HepG2 (cell line): Measurements from ENCODE around the gene SYNJ2. TPM values are rescaled to one million over a fixed set of nuclear protein-coding genes. Genes with fewer than 3 reads are reported as not detected.

ENCODE experiments used
- BATF2 ChIP-seq: sonication (generic); formaldehyde crosslinking; IDR thresholded peaks from 2 replicates; pipeline ENCODE4 v1.8.0; 2022; ENCODE audit warnings: mild to moderate bottlenecking, missing genetic modification reagents, moderate library complexity
- BHLHE40 ChIP-seq: IDR thresholded peaks from 2 replicates; pipeline ENCODE4 v1.6.1; 2011; ENCODE audit warnings: low read length, improper control_type of control experiment
- DNMT1 ChIP-seq: sonication (generic); formaldehyde crosslinking; IDR thresholded peaks from 2 replicates; pipeline ENCODE4 v1.5.1; 2020; ENCODE audit warnings: mild to moderate bottlenecking, missing genetic modification reagents
- DR1 ChIP-seq: sonication (generic); formaldehyde crosslinking; IDR thresholded peaks from 2 replicates; pipeline ENCODE4 v1.8.0; 2021; ENCODE audit warnings: mild to moderate bottlenecking, missing genetic modification reagents, inconsistent platforms
- DZIP1 ChIP-seq: sonication (generic); formaldehyde crosslinking; IDR thresholded peaks from 2 replicates; pipeline ENCODE4 v1.5.0; 2020; ENCODE audit warnings: mild to moderate bottlenecking, missing genetic modification reagents
- GPN1 ChIP-seq: sonication (generic); formaldehyde crosslinking; IDR thresholded peaks from 2 replicates; pipeline ENCODE4 v1.5.1; 2020; ENCODE audit warnings: missing genetic modification reagents, borderline replicate concordance
- HDAC2 ChIP-seq: sonication (generic); formaldehyde crosslinking; IDR thresholded peaks from 2 replicates; pipeline ENCODE4 v1.4.0; 2020; ENCODE audit warnings: missing genetic modification reagents
- IRX3 ChIP-seq: sonication (generic); formaldehyde crosslinking; IDR thresholded peaks from 2 replicates; pipeline ENCODE4 v1.8.1; 2023; ENCODE audit warnings: mild to moderate bottlenecking, low read depth, missing genetic modification reagents, borderline replicate concordance
- KDM5B ChIP-seq: sonication (generic); formaldehyde crosslinking; IDR thresholded peaks from 2 replicates; pipeline ENCODE4 v1.4.0; 2020; ENCODE audit warnings: missing genetic modification reagents, mild to moderate bottlenecking, borderline replicate concordance
- MLLT10 ChIP-seq: sonication (generic); formaldehyde crosslinking; IDR thresholded peaks from 2 replicates; pipeline ENCODE4 v1.4.0; 2020; ENCODE audit warnings: missing genetic modification reagents
- SMC3 ChIP-seq: IDR thresholded peaks from 2 replicates; pipeline ENCODE4 v1.6.1; 2011; ENCODE audit warnings: low read length, improper control_type of control experiment
- SRSF9 ChIP-seq: fragments of 200-400 bp; formaldehyde crosslinking; IDR thresholded peaks from 2 replicates; pipeline ENCODE4 v1.6.1; 2018; ENCODE audit warnings: borderline replicate concordance, mild to moderate bottlenecking, low read depth, low read length; ENCODE audit not compliant: insufficient read depth, poor library complexity, severe bottlenecking
- SRY ChIP-seq: sonication (generic); formaldehyde crosslinking; IDR thresholded peaks from 2 replicates; pipeline ENCODE4 v1.8.0; 2022; ENCODE audit warnings: mild to moderate bottlenecking, missing genetic modification reagents
- ZGPAT ChIP-seq: IDR thresholded peaks from 2 replicates; pipeline ENCODE4 v1.6.1; 2016; ENCODE audit warnings: mild to moderate bottlenecking
- ZNF18 ChIP-seq: sonication (generic); formaldehyde crosslinking; IDR thresholded peaks from 2 replicates; pipeline ENCODE4 v1.8.0; 2022; ENCODE audit warnings: mild to moderate bottlenecking, missing genetic modification reagents; ENCODE audit not compliant: insufficient replicate concordance
- ZNF232 ChIP-seq: sonication (generic); formaldehyde crosslinking; IDR thresholded peaks from 2 replicates; pipeline ENCODE4 v1.4.0; 2020; ENCODE audit warnings: missing genetic modification reagents, borderline replicate concordance
- ZNF235 ChIP-seq: sonication (generic); formaldehyde crosslinking; IDR thresholded peaks from 2 replicates; pipeline ENCODE4 v1.8.1; 2023; ENCODE audit warnings: mild to moderate bottlenecking, missing genetic modification reagents, borderline replicate concordance
- ZNF33A ChIP-seq: sonication (generic); formaldehyde crosslinking; IDR thresholded peaks from 2 replicates; pipeline ENCODE4 v1.5.1; 2020; ENCODE audit warnings: missing genetic modification reagents, mild to moderate bottlenecking, moderate library complexity, borderline replicate concordance
- ZNF543 ChIP-seq: sonication (generic); formaldehyde crosslinking; IDR thresholded peaks from 2 replicates; pipeline ENCODE4 v1.4.0; 2020; ENCODE audit warnings: mild to moderate bottlenecking, missing genetic modification reagents
- ZNF569 ChIP-seq: sonication (generic); formaldehyde crosslinking; IDR thresholded peaks from 2 replicates; pipeline ENCODE4 v1.5.0; 2020; ENCODE audit warnings: mild to moderate bottlenecking, missing genetic modification reagents, moderate library complexity, borderline replicate concordance
- ZNF749 ChIP-seq: sonication (generic); formaldehyde crosslinking; IDR thresholded peaks from 2 replicates; pipeline ENCODE4 v1.8.0; 2022; ENCODE audit warnings: mild to moderate bottlenecking, missing genetic modification reagents, moderate library complexity, borderline replicate concordance
- ZNF878 ChIP-seq: sonication (generic); formaldehyde crosslinking; IDR thresholded peaks from 2 replicates; pipeline ENCODE4 v1.8.1; 2023; ENCODE audit warnings: mild to moderate bottlenecking, missing genetic modification reagents, moderate library complexity
- ZUFSP ChIP-seq: sonication (generic); formaldehyde crosslinking; IDR thresholded peaks from 2 replicates; pipeline ENCODE4 v1.9.0; 2021; ENCODE audit warnings: missing genetic modification reagents, mild to moderate bottlenecking, borderline replicate concordance
- polyA plus RNA-seq, 8 experiments: library from polyadenylated mRNA; depleted of rRNA in 3 of 8; stranded (reverse) in 7 of 8; unstranded in 1 of 8; fragments of >200 nt; fragmentation: Illumina TruSeq in 4 of 8; extraction: Trizol in 4 of 8; gene quantifications; 2 replicates each; pipeline versions ENCODE4 v1.2.1 to v1.2.3, GENCODE V29; 2011 to 2016; ENCODE audit warnings: low read depth in 4 of 8, missing spikeins in 1 of 8, mixed read lengths in 1 of 8; ENCODE audit not compliant: insufficient read depth in 1 of 8
- total RNA-seq, 5 experiments: library from RNA; depleted of rRNA; stranded (reverse); fragments of >200 nt; fragmentation: Illumina TruSeq; extraction: Trizol; gene quantifications; 2 replicates each; pipeline ENCODE4 v1.2.3, GENCODE V29; 2016; ENCODE audit warnings: low read depth in 1 of 5

SYNJ2 gene
- total and polyA plus RNA-seq, 2 of the 13 experiments (the other 11 are each of a cell fraction or from before 2014, with no cell fraction given): 39.1 to 57.6 TPM

- TF ChIP-seq ZGPAT (no peak), DR1 (CRISPR knock-in tag) (no peak), ZNF235 (CRISPR knock-in tag) (no peak), DZIP1 (CRISPR knock-in tag) (no peak), DNMT1 (no peak), ZNF749 (no peak), KDM5B (CRISPR knock-in tag) (no peak; the same call in 1 of the 2 replicates), BHLHE40 (no peak), ZNF543 (CRISPR knock-in tag) (peak; percentile 96), ZNF33A (CRISPR knock-in tag) (no peak), ZNF569 (no peak), ZUFSP (CRISPR knock-in tag) (no peak), ZNF232 (CRISPR knock-in tag) (no peak), MLLT10 (CRISPR knock-in tag) (no peak), BATF2 (CRISPR knock-in tag) (no peak), SRY (CRISPR knock-in tag) (no peak), IRX3 (CRISPR knock-in tag) (no peak), HDAC2 (CRISPR knock-in tag) (no peak), SMC3 (no peak), ZNF878 (CRISPR knock-in tag) (no peak), ZNF18 (CRISPR knock-in tag) (no peak), GPN1 (CRISPR knock-in tag) (no peak), SRSF9 (no peak)
Measured at GRCh38 chr6:158039571-158040050, 57.9 kb downstream of the SYNJ2 start (continued).
